HG03575 (cell line): ENCODE data around the gene BLCAP.

ENCODE experiments used
- ATAC-seq: cut with Tn5 transposase; IDR thresholded peaks from one replicate; pipeline ENCODE4 v1.9.1; 2021; ENCODE audit not compliant: unreplicated experiment, insufficient number of reproducible peaks, low FRiP score; ENCODE audit errors: extremely low read depth

Gene BLCAP

DNA sequence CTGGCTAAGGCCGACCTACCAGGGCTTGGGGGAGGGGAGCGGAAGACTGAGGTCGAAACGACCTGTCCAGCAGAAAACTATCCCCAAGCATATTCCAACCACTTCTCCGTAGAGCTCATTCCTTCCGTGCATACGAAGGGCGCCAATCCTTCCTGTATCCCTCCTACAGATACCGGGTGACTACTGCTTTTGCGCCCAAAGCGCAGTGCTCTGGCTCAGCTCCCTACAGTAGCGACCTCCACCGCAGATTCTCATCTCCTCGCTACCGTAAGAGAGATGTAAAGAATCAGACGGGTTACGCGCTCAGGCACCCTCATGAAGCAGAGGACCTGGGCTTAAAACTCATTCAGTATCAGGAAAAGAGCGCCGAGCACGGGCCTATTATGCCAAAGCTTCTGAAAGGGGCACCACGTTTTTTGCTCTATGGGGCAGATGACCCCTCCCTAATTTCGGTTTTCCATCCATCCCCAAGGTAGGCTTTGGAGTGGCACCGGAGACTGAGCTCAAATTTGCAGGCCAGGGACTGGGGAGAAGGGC is 7.2 kb downstream of the BLCAP start:
- ATAC-seq, result no peak

DNA sequence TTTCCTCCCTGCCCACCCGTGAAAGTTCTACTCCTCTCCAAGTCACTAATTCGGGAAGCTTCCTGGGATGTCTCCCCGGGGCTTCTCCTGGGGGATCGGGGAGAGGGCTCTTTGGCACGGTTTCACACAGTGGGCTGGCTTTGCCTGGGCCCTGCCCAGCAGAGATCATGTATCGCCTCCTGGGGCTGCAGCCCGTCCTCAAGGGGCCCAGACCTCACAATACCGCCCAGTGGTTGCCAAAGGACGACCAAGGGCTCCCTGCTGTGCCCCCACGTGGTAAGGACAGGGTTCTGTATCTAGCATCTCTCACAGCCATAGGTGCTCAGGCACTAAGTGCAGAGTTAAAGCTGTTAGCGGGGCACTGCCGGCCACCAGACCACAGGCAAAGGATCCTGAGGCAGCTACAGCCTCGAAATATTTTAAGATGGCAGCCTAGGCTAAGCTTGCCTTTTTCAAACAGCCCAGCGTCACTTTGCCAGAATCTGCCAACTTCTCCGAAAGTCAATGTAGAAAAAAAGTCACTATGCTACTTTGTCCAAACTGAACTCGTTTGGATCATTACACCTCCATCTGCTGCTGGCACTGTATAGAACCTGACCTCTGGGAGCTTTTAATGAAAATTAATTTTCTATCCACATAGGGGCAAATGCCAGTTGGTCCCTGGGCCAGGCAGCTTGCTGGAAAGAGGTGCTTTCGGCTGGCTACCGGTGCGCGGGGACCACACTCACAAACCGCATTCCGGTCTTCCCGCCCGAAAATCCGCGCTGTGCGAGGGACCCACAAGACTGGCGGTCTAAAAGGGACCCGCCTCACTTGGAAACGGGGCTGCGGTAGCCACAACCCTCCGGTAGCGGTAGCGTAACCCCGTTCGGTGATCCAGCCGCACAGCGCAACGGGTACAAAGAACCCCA is 7.9 kb downstream of the BLCAP start:
- ATAC-seq, result no peak

DNA sequence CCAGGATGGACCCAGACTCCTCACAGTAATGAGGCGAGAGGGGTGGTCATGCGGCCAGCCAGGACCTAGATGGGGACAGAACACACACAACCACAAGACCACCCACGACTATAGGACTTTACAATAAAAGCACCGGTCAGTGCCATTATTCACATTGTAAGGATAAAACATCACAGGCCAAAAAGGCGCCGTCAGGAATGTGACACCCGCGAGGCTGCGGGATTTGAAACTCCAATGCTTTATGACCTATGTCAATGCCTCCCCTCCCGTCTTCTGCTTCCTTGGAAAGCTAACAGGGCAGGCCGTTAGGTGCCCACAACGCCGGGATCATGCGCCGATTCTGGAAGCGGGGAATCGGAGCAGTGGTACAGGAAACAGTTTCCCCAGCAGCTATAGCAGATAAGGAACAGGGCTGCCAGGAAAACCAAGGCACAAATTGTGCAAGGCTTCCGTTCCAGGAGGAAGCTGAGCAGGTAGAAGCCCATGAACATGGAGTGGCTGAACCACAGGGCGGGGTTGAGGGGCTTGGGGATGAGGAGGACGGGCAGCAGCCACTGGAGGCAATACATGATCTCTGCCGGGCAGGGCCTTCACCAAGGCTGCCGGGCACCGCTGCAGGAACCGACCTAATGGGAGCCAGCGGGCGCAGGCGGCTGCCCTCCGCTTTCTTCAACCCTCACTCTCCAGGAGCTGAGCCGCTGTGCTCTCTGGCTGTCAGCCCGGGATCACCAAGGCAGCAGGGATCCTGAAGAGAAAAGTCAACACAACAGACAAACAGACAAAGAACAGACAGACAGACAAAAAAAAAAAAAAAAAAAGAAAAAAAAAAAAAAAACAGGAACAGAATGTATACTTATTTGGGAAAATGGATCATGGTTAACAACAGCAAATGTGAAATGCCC is 8.8 kb downstream of the BLCAP start:
- no peak for ATAC-seq

DNA sequence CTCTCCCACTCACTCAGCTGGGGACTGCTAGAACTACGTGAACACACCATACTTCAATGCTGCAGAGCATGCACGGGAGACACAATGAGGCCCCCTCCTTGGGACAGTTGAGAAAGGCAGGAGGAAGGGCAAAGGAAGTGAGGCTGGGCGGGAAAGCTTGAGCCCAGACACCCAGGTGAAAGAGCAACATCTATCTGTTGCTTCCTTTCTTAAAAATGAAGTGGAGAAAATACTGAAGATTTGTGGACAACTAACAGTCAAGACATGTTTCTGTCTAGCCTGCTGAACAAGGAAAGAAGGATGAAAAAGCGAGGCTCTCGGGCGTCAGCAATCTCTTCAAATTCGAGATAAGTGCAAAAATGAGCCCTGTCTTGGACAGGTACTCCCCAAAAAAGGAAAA is 9.6 kb downstream of the BLCAP start:
- ATAC-seq, result no peak

DNA sequence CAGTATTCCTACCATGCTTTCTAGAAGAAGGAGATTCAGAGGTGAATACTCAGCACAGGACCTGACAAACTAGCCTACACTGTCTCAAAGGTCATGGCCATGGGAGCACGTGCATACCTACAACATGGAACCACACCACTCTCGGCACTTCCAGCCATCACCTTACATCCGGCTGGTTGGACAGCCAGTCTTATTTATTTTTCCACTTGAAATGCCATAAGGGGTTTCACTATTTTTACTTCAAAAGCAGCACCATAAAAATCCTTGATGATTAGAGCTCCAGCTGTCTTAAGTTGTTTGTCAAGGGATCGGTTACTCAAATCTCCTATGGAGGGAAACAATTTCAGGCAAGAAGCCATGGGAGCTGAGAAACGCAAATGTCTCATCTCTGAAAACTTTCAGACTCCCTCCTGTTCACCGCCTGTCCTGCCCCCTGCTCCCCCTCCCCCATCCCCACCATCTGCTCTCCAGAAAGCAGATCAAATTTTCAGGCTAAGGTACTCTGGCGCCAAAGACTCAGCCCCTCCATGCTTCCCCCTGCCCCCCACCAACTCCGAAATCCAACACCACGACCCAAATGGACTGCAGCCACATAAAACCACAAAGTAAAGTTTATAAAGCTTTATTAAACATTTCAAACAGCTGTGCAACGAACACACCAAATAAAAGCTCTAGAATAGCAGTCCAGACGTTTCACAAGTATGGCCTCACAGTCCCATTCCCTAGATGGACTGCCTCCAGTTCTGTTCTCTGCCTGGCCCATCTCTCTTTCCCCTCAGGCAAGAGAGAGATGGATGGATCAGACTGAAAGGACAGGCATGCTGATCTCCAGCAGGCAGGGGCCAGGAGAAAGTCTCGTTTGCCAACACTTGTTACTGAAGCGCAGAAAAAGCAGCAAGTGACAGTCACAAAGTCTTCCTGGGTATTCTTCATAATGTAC is 10.6 kb downstream of the BLCAP start:
- no peak for ATAC-seq

DNA sequence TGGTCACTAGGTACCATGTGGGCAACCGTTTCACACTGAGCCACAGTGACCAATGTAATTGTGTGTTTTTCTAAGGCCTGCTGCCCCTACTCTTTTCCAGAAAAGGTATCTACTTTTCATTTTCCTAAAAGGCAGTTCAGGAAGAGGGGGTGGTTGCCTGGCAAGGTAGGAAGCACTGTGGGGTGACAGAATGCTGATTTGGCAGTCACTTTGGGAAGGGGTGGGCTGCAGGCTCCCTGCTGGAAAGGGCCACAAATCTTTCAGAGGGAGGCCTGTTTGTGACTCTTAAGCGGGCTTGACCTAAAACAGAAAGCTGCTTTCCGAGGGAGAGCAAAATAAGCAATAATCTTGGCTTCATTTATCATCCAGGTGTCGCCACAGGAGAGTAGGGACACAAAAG is 11.8 kb downstream of the BLCAP start:
- ATAC-seq, result no peak

DNA sequence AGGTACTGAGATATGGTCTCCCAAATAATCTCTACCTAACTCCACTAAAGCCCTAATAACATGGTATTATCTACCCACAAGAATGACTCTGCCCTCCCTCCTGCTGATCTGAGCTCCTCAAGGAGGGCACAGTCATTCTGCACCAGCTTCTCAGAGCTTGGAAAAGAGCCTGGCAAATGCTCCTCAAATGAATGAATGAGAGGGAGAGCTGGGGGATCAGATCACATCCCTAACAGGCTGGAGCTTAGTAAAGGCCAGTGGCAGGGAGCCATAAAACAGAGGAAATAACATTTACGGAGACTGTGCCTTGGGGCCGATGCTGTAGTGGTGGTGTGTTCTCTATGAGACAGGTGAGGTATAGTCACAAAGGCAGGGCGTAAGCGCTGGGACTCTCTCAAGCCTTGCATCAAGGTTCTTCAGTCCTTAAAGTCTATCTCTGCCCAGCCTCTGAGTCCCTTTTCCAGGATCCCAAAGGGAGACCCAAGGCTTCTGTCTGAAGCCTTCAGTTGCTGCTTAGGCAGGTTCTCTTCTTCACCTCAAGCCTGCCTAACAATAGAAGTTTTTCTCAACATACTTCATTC is 13.8 kb downstream of the BLCAP start:
- ATAC-seq, result no peak

DNA sequence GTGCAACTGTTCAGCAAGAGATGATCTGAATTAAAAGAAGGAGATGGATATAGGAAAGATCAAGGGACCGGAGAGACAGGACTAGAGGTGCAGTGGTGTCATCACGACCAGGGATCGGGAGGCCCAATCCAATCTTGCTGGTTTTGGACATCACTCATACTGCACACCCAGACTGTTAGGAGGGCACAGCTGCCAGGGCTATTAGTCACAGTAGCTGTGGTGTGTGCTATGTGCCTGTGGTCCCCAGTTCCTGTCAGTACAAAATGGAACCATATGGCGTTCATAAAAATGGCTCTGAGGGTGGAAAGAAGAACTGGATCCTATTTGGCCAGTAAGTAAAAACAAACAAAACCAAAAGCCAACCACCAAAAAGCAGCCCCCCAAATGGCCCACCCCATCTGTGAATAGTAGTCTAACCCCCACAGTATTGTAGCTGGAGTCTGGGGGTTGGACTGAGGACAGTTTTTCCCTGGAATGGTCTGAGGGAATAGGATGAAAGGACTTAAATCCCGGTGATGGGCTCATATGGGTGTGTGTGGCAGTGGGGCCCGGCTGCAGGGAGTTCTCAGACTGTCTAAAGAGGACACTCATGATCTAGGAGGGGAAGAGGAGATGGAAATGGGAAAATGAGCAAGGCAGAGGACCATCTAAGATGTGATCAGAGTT is 15.9 kb downstream of the BLCAP start:
- ATAC-seq, result no peak

DNA sequence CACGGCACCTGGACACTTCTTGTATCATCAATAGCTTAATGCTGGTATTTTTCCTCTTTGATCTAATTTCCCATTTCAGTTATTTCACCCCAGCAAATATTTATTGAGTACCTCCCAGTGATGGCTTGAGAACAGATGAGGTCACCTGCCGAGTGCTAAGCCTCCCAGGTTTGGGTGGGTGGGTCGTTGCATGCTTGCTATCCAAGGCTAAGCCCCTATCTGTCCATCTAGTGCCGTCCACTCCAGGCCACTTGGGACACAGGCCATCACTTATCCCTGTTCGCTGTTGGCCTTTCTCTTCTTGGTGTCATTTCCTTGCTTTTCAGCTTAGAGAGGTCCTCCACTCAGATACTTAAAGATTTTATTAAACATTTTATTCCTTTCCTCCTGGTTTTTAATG is 17.4 kb downstream of the BLCAP start:
- ATAC-seq, result no peak

DNA sequence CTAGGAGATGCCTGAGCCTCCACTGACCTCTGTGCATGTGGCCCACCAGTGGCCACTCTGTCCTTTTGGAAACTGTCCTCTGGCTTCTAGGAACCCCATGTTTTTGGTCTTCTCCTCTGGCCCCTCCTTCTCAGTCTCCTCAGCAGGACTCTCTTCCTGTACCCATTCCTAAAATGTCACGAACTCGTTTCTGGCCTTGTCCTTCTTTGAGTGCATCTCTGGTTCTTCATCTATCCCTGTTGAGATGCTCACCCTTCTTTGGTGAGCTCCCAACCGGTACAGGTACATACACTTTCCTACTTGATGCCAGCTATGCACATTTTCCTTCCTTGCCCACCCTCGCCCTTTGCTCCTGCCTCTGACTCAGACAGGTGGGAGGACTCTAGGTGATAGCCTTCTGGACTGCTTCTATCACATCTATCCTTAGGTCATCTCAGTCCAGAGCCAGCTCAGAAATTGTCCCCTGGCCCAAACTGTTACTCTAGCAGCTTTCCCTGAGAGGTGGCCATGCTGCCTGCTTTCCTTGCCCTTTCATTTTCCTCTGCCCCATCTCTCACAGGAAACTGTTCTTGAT is 21.4 kb downstream of the BLCAP start:
- no peak for ATAC-seq

DNA sequence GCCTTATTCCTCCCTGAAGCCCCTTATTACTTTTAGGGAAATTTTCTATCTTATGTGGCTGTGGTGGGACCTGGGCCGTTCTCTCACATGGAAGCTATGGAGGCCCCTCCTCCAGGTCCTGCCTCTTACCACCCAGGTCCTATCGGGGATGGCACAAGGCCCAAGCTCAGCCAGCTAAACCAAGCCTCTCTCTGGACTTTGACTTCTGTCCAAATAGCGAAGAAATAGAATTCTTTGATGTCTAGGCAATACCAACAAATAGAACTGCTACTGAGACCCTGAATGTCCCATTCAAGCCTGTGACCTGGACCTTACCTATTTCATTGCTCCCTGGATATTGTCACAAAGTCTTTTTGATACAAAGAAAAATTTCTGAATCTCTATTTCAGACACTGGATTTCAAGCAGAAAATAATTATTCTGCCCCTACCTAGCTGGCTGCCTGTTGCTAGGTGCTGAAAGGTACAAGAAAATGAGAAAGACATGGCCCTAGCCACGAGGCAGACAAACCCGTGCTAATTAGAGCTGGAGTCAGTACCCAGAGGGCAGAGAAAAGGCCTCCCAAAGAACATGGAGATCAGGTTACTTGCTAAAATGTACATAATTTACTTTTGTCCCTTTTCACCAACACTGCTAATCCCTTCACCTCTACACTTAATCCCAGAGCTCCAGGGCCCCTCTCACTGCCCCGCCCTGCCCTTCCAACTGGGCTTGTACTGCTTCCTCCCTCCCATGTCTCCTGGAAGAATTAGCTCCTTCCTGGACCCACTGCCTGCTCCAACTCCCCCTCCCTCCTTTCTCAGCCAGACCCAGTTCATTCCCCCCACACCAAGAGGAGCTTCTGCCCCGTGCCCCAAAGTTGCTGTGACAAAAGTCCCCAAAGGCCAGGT is 22.2 kb downstream of the BLCAP start:
- ATAC-seq, result no peak

DNA sequence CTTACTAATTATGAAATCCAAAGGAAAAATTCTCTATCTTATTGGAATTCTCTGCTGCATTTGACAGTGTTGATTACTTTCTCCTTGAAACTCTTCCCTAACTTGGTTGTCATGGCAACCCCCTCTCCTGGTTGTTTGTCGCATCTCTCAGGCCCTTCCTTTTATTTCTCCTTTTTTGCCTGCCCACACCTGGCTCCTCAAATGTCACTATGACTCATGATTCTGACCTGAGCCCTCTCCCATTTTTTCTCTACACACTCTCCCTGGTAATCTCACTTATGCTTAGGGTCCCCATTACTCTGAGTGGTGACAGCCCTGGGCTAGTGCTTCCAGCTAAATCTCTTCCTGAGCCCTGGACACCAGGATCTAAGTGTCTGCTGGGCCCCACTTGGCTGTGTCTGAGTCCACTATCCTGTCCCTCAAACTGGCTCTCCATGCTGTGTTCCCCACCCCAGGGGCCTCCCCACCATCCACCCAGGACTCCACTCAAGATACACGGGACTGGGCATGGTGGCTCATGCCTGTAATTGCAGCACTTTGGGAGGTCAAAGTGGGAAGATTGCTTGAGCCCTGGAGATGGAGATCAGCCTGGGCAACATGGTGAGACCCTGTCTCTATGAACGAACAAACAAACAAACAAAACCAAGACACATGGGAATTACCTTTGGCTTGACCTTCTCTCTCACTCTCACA is 23.1 kb downstream of the BLCAP start:
- no peak for ATAC-seq

DNA sequence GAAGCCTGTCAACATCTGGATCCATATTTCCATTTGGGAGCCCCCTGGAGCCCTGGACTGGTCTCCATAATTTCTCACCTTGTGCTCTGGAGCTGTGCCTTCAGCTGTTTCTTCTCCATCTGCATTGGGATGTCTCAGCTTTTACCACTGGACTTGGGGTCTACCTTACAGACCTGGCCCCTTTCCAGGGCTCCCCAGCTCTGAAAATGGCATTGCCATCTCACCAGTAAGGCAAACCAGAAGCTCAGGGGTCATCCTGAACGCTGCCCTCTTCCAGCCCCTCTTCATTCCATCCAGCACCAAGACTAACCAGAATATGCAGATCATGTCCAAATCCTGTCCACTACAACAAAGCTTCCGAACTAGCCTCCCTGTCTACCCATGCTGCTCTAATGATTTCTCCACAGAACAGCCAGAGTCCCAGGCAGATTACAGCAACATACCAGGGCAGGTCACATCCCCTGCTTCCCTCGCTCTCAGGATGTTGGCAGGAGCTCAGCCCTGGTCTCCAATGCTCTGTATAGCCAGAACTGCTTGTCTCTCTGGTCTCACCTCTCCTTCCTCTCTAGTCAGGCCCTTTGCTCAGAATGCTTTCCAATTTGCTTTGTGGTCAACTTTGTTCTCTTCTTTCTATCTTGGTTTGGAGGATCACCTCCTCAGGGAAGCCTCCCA is 24.3 kb downstream of the BLCAP start:
- no peak for ATAC-seq

DNA sequence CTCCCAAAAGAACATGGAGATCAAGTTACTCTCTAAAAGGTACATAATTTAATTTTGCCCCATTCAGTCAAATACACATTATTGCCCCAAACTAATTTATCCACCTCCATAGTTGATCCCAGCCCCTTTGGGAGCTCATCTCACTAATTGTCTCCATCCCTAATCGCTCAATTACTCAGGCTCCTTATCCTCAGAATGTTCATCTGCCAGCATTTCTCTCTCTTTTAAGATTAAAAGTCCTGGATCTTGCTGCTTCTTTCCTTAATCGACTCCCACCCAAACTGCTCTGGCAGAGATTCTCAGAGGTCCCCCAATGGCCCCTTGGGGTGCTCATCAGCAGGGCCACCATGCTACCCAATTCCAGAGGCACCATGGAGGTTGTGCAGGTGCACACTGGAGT is 25.0 kb downstream of the BLCAP start:
- no peak for ATAC-seq

DNA sequence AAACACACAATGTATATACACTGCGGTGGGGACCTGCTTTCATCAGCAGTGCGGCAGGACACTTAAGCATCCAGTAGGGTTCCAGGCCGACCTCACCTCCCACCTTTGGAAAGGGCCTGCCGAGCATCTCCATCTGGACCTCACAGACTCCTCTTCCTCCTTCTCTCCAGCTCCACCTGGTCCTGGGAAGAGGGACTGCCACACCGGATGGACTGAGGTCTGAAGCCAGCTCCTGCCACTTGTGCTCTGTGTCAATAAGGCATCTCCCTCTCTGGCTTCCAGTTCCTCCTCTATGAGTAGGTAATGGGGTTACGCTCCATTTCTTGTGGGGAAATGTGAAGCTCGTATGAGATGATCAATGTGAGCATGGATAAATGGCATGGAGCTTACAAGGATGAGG is 25.7 kb downstream of the BLCAP start:
- ATAC-seq, result no peak

DNA sequence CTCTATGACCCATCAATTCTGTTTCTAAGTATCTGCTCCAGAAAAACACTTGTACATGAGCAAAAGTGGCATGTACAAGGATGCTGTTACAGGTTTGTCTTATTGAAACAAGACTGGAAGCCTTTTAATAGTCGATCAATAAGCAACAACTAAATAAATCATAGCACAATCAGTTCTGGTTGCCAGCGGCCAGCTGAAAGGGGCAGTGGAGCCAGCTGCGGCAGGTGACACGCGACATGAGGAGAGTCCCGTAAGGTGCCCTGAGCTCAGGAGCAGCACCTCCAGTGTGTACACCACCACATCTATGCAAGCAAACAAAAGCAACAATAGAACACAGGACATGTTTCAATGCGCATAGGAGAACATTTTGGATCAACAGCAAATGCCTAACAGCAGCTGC is 27.4 kb downstream of the BLCAP start:
- no peak for ATAC-seq
